DND-41 (cell line): ENCODE results near the gene THSD4.

Source experiments
- ATAC-seq: fragments of 200-7000 bp; cut with Tn5 transposase; 3 replicates; pipeline ENCODE4 v1.9.1; 2021; ENCODE audit warnings: low read depth; ENCODE audit not compliant: insufficient read depth
- DNase-seq: peaks from one replicate; pipeline ENCODE4 v3.0.0-alpha.2; 2020
- H2AFZ ChIP-seq: 2 replicates; pipeline ENCODE4 v1.6.0; 2012; ENCODE audit warnings: low read depth, low read length
- H3K27ac ChIP-seq: 2 replicates; pipeline ENCODE4 v1.5.1; 2012; ENCODE audit warnings: low read length, inconsistent platforms
- H3K27me3 ChIP-seq: fragments of 200-600 bp; sonication (generic); 2 replicates; pipeline ENCODE4 v1.6.0; 2012; ENCODE audit warnings: low read length, mild to moderate bottlenecking, inconsistent platforms; ENCODE audit not compliant: insufficient read depth, poor library complexity
- H3K36me3 ChIP-seq: 2 replicates; pipeline ENCODE4 v1.5.1; 2012; ENCODE audit warnings: low read length, inconsistent platforms; ENCODE audit not compliant: insufficient read depth
- H3K4me1 ChIP-seq: 2 replicates; pipeline ENCODE4 v1.5.1; 2012; ENCODE audit warnings: mild to moderate bottlenecking, low read length; ENCODE audit not compliant: insufficient read depth
- H3K4me2 ChIP-seq: 2 replicates; pipeline ENCODE4 v1.6.0; 2012; ENCODE audit warnings: mild to moderate bottlenecking, moderate library complexity, low read length, inconsistent platforms; ENCODE audit not compliant: insufficient read depth
- H3K4me3 ChIP-seq, 2 experiments: fragments of 200-600 bp in 1 of 2; shearing (Covaris generic) in 1 of 2; 2 replicates each; pipeline ENCODE4 v1.5.1; 2012 to 2016; ENCODE audit warnings: inconsistent platforms in 2 of 2, low read length in 2 of 2, mild to moderate bottlenecking in 2 of 2, low read depth in 1 of 2, moderate library complexity in 1 of 2
- H3K79me2 ChIP-seq: 2 replicates; pipeline ENCODE4 v1.6.0; 2012; ENCODE audit warnings: low read length, inconsistent platforms; ENCODE audit not compliant: insufficient read depth
- H3K9ac ChIP-seq: 2 replicates; pipeline ENCODE4 v1.6.0; 2012; ENCODE audit warnings: low read depth, mild to moderate bottlenecking, inconsistent platforms, low read length, moderate library complexity
- H3K9me3 ChIP-seq: 2 replicates; pipeline ENCODE4 v1.5.1; 2012; ENCODE audit warnings: low read length, moderate library complexity, mild to moderate bottlenecking, inconsistent platforms; ENCODE audit not compliant: insufficient read depth, severe bottlenecking
- H4K20me1 ChIP-seq: 2 replicates; pipeline ENCODE4 v1.6.0; 2012; ENCODE audit warnings: low read length; ENCODE audit not compliant: insufficient read depth
- EZH2 ChIP-seq: IDR thresholded peaks from 3 replicates; pipeline ENCODE4 v1.6.1; 2012; ENCODE audit warnings: borderline replicate concordance, low read depth, mild to moderate bottlenecking, moderate library complexity, low read length, inconsistent platforms; ENCODE audit not compliant: severe bottlenecking
- TF ChIP-seq, protein P1 (sequence below): IDR thresholded peaks from 2 replicates; pipeline ENCODE4 v1.5.1; 2012; ENCODE audit warnings: borderline replicate concordance, low read length, moderate library complexity, mild to moderate bottlenecking; ENCODE audit not compliant: poor library complexity, severe bottlenecking; ENCODE audit errors: extremely low read depth

THSD4 gene

DNA sequence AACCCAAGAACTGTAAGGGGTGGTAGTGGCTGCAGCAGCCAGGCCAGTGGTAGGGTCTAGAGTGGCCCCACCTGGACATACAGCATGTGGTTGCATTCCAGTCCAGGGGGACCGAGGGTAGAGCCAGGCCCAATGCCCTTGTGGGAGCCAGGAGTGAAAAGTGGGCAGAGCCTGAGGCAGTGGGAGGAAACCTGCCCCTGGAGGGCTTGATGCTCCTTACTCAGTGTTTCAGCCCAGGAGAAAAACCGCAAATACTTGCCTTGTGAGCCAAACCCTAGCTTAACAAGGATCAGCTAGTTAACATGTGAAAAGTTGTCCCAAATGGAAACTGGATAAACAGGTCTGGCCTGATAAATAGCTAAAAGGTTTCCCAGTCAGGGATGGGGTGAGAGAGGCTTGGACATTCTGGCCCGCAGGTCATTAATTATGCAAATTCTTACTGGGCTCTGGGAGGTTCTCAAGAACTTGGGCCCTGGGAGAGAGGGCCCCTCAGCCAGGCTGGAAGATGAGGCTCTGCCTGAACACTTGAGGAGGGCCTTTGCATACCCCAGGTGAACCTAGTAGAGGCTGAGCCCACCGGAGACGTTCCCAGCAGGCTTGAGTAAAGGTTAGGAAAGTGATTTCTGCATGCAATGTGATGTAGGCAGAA is 222.1 kb downstream of the THSD4 start:
- peaks cover 8% of the 10 kb centered on the region for H3K27me3 ChIP-seq
- no peaks in the 10 kb centered on the region for H3K9me3 ChIP-seq
- TF ChIP-seq, protein P1, sequence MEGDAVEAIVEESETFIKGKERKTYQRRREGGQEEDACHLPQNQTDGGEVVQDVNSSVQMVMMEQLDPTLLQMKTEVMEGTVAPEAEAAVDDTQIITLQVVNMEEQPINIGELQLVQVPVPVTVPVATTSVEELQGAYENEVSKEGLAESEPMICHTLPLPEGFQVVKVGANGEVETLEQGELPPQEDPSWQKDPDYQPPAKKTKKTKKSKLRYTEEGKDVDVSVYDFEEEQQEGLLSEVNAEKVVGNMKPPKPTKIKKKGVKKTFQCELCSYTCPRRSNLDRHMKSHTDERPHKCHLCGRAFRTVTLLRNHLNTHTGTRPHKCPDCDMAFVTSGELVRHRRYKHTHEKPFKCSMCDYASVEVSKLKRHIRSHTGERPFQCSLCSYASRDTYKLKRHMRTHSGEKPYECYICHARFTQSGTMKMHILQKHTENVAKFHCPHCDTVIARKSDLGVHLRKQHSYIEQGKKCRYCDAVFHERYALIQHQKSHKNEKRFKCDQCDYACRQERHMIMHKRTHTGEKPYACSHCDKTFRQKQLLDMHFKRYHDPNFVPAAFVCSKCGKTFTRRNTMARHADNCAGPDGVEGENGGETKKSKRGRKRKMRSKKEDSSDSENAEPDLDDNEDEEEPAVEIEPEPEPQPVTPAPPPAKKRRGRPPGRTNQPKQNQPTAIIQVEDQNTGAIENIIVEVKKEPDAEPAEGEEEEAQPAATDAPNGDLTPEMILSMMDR = no peak
- TF ChIP-seq EZH2 = no peak
- H3K4me1 ChIP-seq = no peaks in the 10 kb centered on the region
- no peak overlapping the region for H3K4me3 ChIP-seq
- H3K9ac ChIP-seq = no peak overlapping the region
- ATAC-seq (no peak), DNase-seq (no peak)
- no peak overlapping the region for H3K4me2 ChIP-seq
- no peaks in the 10 kb centered on the region for H3K79me2 ChIP-seq
- no peaks in the 10 kb centered on the region for H4K20me1 ChIP-seq
- no peak overlapping the region for H3K27ac ChIP-seq
- no peak overlapping the region for H2AFZ ChIP-seq
- no peaks in the 10 kb centered on the region for H3K36me3 ChIP-seq

- H2AFZ ChIP-seq = no peak overlapping the region
- ATAC-seq = no peak
Measured at GRCh38 chr15:71338265-71338664, 223.0 kb downstream of the THSD4 start.

GRCh38 chr15:71338827-71339542 is 223.7 kb downstream of the THSD4 start:
- Histone ChIP-seq H3K27me3 (peaks cover 6% of the 10 kb centered on the region), H3K4me3 (no peak overlapping the region), H3K4me1 (no peaks in the 10 kb centered on the region), H3K9me3 (no peaks in the 10 kb centered on the region), H3K4me2 (no peak overlapping the region), H4K20me1 (no peaks in the 10 kb centered on the region), H3K36me3 (no peaks in the 10 kb centered on the region), H2AFZ (no peak overlapping the region), H3K27ac (no peak overlapping the region), H3K79me2 (no peaks in the 10 kb centered on the region), H3K9ac (no peak overlapping the region)
- no peak for TF ChIP-seq EZH2
- TF ChIP-seq, protein P1 = no peak
- DNase-seq (no peak), ATAC-seq (no peak)

More at GRCh38 chr15:71338265-71338664, 223.0 kb downstream of the THSD4 start:
- Histone ChIP-seq H3K79me2 (no peaks in the 10 kb centered on the region), H3K27ac (no peak overlapping the region), H3K9ac (no peak overlapping the region), H3K9me3 (no peaks in the 10 kb centered on the region), H3K4me3 (no peak overlapping the region), H3K4me1 (no peaks in the 10 kb centered on the region), H3K4me2 (no peak overlapping the region), H3K27me3 (peaks cover 8% of the 10 kb centered on the region), H4K20me1 (no peaks in the 10 kb centered on the region), H3K36me3 (no peaks in the 10 kb centered on the region)
- TF ChIP-seq, protein P1 = no peak
- TF ChIP-seq EZH2 = no peak
- no peak for DNase-seq
